Superior temporal gyrus (tissue), 1 donor: ENCODE measurements around the gene RTN4R.
A peak's percentile ranks its signal among the peaks of the same experiment; 100 is the strongest.

Experiments
- DNase-seq: peaks from one replicate; pipeline ENCODE4 v3.0.0-alpha.2; 2016; ENCODE audit errors: extremely low spot score

The RTN4R gene

DNA sequence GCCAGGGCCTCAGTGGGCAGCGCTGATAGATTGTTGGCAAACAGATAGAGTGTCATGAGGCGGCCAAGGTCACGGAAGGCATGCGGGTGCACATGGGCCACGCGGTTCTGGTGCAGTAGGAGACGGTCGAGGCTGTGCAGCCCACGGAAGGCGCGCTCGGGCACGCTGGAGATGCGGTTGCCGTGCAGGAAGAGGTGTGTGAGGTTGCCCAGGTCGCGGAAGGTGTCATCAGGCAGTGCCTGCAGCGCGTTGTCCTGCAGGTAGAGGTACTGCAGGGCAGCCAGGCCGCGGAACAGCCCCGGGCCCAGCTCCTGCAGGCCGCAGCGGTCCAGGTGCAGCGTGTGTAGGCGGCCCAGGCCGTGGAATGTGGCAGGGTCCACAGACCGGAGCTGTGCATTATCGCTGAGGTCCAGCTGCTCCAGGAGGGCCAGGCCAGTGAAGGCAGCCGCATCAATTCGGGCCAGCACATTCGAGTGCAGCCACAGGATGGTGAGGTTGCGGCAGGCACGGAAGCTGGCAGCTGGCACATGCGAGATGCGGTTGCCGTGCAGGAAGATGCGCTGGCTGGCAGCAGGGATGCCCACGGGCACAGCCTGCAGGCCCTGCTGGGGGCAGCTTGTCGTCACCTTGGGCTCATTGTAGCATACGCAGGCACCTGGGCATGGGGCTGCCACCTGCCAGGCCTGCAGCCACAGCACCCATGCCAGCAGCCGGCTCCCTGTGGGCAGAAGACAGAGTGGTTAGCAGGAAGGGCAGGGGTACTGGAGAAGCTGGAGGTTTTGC, 25.5 kb downstream of the RTN4R start:
- DNase-seq: no peak

DNA sequence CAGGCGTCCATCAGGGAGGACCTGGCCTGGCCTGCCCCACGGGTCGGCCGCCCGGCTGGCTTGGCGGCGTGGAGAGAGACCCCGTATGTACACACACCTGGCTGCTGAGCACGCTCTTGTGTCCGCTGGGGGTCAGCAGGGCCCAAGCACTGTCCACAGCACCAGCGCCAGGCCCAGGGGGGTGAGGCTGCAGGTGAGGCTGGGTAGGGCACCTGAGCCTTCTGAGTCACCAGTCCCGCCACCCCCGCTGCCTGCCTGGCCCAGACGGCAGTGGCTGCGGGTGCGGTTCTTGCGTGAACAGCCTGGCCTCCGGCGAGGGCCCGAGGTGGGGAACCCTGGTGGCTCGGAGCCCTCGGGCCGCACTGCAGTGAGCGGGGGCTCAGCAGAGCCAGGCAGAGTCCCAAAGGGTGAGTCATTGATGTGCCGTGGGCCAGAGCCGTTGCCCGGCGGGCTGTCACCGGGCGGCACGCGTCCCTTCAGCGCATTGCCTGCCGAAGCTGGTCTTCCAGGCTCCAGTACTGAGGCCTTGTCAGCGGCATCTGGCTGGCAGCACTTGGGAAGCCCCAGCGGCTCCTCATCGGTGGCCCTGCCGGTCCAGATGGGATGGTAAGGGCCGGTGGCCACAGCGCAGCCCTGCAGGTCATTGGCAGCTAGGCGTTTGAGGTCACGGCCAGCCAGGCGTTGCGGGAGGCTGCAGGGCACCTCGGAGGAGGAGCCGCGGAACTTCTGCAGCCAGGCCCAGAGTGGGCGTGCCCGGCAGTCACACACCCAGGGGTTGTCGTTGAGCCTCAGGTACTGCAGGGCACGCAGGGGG, 26.3 kb downstream of the RTN4R start:
- peak; percentile 66 for DNase-seq

DNA sequence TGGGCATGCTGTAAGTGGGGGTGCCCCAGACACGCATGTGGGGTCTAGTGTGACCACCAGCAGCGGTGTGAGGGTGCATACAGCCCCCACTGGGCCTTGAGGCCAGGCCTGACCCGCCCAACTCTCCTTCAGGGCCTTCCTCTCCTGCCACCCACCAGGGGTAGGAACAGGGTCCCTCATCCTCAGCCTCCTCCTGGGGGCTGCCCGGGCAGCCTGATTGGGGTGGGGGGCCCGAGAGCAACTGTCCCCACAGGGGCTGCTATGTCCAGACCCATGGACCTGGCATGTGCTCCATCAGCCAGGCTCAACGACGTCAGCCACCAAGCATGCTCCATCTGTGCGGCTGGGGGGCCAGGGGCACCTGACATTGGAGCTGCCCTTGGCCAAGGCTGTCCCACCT, 27.2 kb downstream of the RTN4R start:
- no peak for DNase-seq

DNA sequence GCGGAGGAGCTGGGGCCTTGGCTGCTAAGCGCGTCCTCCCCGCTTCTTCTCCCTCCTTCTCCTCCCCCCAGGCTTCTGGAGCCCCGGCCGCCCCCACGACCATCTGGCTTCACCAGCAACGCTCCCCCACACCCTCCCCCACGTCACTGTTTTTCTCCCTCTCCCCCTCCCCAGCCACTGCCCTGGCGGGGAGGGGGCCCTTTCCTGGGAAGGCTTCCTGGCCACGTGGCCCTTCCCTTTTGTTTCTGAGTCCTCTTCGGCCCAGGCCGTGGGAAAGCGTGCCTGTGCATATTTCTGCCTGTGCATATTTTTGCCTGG, 27.7 kb downstream of the RTN4R start:
- peak; percentile 68 for DNase-seq

DNA sequence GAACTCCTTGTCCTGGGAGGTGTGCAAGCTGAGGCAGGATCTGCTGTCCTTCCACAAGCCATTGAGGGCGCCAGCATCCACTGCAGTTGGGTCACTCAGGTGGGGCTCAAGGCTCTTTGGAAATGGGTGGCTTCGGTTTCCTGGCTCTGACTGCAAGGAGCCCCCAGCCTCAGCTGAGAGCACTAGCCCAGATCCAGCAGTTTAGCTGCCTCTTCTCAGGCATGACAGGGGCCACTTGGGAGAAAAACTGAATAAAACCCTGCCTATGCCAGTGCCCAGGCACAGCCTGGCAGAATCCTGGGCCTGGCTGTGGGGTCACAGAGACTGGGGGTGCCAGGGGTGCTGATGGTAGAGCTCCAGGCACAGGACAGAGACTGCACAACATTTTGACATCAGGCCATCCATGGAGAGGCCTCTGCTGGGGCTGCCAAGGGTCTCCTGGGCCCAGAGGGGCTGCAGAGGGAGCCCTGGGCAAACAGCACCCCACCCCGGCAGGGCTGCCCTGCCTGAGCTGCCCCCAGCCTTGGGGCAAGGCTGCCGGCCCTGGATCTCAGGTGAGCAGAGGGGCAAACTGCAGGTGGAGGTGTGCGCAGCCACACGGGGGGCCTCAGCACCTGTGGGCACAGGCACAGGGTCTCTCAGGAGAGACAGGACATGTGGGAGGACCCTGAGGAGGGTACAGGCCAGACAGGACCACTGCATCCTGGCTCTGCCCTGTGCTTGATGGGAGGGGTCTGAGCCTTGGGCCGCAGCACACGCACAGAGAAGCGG, 28.3 kb downstream of the RTN4R start:
- no peak for DNase-seq

DNA sequence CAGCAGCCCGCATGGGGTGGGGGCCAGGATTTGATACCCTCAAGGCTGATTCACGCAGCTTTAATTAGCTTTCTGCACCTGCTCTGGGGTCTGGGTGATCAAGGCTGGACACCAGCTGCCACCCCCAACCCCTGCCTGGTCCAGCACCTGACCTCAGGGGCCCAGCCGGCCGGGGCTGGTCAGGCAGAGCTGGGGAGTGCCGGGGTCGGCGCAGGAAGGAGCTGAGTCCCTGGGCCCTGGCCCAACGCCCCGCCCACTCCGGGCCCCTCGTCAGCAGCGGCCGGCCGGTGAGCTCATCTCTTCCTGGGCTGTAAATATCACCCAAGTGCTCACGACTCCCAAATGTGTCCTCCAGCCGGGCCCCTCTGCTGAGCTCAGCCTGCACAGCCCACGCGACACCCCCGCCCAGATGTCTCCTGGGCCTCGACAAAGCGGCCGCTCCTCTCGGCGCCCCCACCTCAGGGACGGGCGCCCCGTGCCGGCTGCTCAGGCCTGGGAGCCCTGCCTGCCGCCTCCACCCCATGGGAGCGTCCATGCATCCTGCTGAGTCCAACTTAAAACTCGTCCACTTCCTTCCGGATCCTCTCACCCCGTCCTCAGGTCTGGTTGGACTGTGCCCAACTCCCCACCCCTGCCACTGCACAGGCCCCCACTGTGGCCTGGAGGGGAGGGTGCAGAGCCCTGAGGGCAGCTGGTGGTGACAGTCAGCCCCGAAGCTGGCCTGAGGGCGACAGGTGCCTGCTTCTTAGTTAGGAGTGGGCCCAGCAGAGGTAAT, 29.0 kb downstream of the RTN4R start:
- DNase-seq: peak; percentile 29

DNA sequence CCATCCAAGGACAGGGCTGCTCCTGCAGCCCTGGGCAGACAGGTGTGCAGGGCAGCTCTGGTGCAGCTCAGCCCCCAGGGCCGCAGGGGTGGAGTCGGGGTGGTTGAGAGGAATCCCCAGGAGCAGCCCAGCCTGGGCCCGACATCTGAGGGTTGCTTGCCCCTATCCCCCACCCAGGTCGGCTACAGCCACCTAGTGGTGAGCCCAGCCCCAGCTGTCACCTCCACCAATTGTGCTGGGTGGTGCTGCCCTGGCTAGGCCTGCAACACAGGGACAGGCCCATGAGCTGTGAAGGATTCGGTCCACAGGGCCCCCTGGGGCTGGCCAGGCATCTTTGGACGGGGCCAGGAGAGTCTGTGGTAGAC, 29.6 kb downstream of the RTN4R start:
- no peak for DNase-seq

DNA sequence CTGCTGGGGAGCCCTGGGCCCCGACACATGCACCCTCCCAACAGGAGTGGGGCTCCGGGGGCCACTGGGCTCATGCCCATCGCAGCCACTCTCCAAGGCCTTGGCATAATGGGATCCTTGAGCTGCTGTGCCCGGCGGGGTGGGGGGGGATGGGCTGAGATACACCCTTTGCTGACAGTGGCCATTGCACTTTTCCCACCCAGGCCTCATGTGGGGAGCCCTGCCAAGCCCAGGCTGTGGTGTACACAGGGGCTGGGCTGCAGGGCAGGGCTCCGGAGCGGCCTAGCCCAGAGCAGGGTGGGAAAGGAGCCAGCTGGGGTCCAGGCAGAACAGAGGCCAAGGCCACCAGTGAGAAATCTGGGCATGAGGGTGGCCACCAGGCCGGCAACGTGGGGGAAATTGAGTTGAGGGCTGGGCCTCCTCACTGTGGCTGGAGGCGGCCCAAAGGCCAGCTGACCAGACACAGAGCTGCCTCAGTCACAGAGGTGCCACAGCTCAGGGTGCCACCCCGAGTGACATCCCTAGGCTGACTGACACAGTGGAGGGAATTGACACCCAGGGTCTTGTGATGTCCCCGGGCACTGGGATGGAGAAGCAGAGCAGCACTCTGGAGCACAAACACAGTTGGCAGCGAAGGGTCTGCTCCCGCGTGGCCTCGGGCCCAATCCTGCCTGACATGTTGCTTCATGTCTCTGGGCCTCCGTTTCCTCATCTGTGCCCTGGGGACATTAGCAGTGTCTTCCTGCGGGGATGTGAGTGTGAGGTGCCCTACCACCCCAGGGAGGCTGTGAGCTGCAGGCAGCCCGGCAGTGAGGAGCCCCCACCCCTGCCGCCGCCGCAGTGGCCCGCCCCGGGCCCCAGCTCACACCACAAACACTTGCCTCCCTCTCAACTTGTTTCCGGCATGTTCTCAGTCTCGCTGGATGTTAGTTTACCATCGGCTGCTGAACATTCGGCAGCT, 30.4 kb downstream of the RTN4R start:
- no peak for DNase-seq

DNA sequence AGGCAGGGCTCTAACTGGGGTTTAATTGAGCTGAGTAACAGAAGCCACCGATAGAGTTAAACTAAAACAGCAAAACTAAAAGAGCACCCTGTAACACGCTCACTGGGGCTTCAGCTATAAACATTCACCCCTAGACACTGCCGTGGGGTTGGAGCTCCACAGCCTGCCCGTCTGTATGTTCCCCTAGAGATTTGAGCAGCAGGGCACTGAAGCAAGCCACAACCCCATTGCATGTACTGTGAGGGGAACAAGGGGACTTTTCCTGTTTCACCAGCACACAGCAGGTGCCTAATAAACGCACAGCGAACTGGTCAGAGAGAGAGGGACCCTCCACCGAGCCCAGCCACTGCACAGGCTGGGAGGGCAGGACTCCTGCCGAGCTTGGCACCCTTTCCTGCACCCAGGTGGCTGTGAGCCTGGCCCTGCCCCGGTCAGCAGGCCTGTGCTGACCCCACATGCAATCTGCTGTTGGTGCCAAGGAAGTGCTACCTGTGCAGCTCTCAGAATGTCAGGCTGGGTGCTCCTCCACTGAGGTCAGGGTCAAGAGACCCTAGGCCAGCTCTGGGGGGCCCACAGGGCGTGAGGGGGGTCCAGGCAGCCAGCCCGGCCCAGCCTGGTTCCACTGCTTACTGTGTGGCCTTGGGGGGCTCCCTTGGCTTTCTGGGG, 31.9 kb downstream of the RTN4R start:
- no peak for DNase-seq

DNA sequence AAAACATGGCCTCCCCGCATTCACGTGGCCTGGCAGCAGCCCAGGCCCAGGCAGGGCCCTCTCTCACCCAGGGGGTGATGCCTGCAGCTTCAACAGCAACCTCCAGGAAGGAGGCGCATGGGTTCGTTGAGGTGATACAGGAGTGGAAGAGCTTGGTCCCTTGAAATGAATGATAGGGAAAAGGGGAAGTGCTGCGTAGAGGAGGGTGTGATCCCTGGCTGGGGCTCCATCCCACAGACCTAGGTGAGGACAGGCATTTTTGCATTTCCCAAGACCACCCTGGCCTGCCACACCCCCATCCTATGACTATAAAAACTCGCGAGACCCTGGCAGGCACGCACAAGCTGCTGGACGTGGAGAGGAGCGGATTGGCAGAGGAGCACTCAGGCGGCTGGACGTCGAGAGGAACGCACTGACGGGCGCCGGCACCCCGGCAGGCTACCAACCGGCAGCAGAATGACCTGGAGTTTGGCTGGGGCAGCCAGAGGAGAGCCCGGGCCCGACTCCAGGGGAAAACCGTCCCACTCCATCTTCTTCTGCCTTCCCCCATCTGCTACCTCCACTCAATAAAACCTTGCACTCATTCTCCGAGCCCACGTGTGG, 32.6 kb downstream of the RTN4R start:
- no peak for DNase-seq

DNA sequence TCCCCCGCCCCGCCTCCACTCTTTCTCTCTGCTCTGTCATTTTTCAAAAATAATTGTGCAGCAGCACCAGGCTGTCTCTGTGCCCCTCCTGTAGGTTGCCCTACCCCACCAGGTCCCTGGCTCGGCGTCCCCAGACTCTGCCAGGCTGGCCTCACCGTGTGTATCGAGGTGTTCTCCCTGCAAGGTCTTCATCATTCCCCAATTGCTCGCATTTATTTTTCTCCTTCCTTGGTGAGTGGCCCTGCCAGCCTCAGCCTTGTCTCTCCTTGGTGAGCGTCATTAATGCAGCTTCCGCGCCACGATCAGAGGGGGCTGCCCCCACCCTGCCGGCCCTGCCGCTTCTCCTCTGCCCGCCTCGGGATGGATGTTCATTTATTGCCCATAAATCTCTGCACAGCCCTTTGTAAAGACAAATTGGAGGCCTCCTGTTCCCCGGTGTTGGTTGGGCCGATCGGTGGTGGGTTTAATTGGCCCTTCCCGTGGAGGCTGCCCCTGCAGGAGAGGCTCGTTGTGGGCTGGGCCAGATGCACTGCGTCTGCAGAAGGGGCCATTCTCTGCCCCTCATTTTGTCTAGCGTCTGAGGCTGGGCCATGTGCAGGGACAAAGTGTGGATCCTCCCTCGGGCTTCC, 33.2 kb downstream of the RTN4R start:
- DNase-seq: no peak

DNA sequence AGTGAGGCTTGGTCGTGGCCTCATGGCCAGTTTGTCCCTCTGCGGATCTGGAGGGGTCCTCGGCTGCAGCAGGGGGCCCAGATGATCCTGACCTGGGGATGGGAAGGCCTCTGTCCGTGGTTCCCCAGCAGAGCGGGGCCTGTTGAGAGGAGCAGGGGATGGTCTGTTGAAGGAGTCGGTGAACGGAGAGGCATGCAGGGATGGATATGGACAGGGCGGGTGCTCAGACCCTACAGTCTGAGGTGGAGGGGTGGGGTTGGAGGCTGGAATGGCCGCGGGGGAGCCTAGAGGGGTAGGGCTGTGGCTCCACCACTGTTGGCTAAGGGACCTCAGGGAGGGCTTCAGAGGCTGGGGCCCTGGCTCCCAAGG, 33.8 kb downstream of the RTN4R start:
- DNase-seq: no peak

DNA sequence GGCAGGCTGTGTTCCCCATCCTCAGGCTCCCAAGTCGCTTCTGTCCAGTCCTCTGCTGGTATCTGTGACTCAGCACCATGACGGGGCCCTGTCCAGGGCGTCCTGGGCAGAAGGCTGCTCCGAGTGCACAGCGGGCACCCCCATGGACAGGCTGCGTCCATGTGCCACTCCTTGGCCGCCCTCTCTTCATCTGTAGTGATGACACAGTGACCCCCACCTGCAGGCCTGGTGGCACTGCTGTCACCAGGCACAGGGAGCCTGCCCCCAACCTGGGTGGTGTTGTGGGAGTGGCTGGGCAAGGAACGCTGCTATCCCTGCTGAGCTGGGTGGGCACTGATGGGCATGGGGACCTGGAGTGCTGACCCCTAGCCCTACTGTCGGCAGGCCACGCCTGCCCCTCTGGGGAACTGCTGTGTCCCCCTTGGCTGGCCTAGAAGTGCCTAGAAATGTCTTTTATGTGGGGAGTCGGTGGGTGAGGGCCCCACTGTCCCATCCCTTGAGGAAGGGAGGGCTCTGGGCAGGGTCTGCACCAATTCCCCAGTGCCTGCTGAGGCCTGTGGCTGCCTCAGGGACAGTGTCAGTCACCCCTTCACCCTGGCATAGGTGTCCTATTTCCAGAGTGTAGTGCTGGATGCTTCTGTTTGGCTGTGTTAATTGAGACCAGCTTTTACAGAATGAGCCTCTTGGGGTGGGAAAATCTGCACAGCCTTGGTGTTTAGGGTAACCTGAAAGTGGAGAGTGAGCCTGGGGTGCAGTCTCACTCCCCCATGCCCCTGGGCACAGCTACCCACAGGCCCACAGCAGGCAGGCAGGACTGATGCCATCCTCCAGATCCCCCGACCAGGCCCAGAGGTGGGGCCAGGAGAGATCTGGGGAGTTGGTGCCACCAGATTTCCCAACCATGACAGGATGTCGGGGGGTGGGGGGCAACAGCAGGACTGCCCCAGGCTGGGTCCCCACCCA, 34.5 kb downstream of the RTN4R start:
- DNase-seq: no peak

DNA sequence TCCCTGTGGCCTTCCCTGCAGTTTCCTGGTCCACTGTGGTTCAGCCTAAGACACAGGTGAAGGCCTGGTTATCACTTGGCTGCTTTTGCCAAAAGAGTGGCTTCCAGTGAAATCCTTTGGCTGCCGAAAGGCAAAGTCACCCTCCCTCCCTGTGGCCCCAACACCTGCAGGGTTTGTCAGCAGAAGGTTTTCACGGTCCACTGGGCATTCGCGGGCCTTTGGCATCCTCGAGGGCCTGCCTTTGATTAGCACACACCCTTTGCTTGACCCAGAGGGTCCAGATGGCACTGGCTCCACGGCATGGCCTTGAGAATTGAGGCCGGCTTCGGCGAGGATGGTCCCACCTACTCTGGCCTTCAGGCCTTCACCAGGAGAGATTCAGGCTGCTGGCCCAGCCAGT, 35.3 kb downstream of the RTN4R start:
- no peak for DNase-seq

DNA sequence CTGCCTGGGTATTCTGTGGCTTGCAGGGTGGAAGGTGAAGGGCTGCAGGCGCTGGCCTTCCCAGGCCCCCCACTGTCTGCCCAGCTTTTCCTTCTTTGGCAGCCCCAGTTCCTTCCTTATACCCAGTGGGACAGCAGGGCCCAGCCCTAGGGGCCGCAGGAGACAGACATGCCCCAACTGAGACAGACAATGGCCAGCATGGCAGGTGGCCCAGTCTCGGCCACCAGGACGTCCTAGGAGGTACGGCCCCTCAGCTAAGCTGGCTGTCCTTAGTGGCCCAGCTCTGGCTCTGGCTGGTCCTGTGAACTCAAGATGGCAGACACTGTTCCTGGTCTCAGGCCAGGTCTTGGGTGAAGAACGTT, 35.9 kb downstream of the RTN4R start:
- DNase-seq: no peak

DNA sequence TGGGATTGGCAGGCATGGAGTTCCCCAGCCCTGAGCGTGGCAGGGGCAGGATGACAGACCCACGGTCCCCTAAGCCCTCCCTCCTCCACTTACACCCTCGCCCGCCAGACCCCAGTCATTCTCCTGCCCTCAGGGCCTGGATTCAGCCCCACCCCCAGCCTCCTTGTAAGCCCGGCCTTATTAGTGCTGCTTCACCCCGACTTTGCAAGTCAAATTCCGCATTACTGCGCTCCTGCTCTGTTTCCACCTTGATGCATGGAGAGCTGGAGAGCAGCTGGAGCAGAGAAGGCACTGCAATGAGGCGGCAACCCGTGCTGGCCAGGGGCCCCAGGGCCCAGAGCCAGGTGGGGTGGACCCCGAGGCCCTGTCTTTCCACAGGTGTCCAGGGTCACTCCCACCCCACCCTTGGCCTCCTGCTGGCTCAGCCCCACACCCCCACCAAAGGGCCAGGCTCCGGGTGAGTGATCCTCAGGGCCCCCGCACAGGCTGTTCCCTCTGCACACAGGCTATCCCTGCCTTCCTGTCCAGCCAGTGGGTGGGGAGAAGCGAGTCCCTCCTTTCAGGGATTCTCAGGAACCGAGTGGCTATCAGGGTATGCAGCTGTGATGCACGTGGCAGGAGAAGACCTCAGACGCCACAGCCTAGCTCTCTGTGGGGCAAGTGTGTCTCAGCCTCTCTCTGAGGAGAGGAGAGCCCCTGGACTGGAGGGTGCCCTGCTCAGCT, 36.4 kb downstream of the RTN4R start:
- no peak for DNase-seq

DNA sequence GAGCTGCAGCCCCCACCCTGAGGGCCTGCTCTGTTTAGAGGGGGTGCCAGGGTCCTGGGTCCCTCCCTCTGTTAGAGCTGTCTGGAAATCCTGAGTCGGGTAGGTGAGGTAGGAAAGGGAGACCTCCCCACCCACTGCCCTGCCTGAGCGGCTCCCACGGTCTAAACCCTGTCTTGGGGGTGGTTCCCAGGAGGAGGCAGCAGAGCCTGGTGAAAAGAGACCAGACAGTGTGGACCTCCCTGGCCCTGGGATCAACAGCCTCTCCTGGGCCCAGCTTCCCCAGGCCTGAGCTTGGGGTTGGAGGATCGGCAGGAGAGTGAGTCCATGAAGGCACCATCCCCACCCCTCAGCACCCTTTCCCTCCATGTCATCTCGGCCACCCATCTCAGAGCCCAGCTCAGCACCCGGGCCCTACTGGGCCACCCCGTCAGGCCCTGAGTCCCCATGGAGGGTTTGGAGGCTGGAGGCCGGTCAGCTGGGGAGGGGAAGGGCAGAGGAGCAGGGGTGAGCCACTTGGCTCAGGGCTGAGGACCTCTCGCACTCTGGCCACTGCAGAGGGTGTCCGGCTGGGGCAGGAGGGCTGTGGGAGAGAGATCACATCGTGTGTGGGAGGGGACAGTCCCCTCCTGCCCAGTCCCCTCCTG, 37.2 kb downstream of the RTN4R start:
- no peak for DNase-seq
